Heart right ventricle (tissue), 16 donors: ENCODE data around the gene SLC22A23. TPM values are rescaled to one million over a fixed set of nuclear protein-coding genes. Genes with fewer than 3 reads are reported as not detected.

Source experiments
- ATAC-seq, 8 donors: fragments of 200-7000 bp; cut with Tn5 transposase; one replicate each; pipeline ENCODE4 v1.9.1; 2020; ENCODE audit warnings: mild to moderate bottlenecking in 8 of 8, moderate library complexity in 8 of 8, moderate number of reproducible peaks in 1 of 8
- DNase-seq, 2 donors: peaks; one replicate each; pipeline ENCODE4 v3.0.0-alpha.2; 2020
- H3K27ac ChIP-seq, 10 donors: fragments of 200-600 bp; sonication (generic) in 2 of 10; one replicate each; pipeline versions ENCODE4 v1.5.0 to v1.8.0; 2020 to 2022; ENCODE audit warnings: mild to moderate bottlenecking in 3 of 10
- H3K27me3 ChIP-seq, 7 donors: fragments of 200-600 bp; one replicate each; pipeline ENCODE4 v1.8.0; 2021 to 2022; ENCODE audit warnings: mild to moderate bottlenecking in 2 of 7
- H3K36me3 ChIP-seq, 9 donors: fragments of 200-600 bp; sonication (generic) in 1 of 9; one replicate each; pipeline versions ENCODE4 v1.5.0 to v1.8.0; 2020 to 2022; ENCODE audit warnings: mild to moderate bottlenecking in 2 of 9
- H3K4me1 ChIP-seq, 9 donors: fragments of 200-600 bp; sonication (generic) in 1 of 9; one replicate each; pipeline versions ENCODE4 v1.5.0 to v1.8.0; 2020 to 2022; ENCODE audit warnings: mild to moderate bottlenecking in 4 of 9
- H3K4me3 ChIP-seq, 10 donors: fragments of 200-600 bp; sonication (generic) in 2 of 10; one replicate each; pipeline versions ENCODE4 v1.5.0 to v1.8.0; 2020 to 2022; ENCODE audit warnings: mild to moderate bottlenecking in 7 of 10, moderate library complexity in 2 of 10
- H3K9me3 ChIP-seq, 11 donors: fragments of 200-600 bp in 10 of 11; sonication (generic) in 2 of 11; one replicate each; pipeline versions ENCODE4 v1.5.0 to v1.8.0; 2013 to 2022; ENCODE audit warnings: mild to moderate bottlenecking in 2 of 11, control low read depth in 1 of 11, moderate library complexity in 1 of 11
- CTCF ChIP-seq, 9 donors: fragments of 200-600 bp; sonication (generic) in 2 of 9; IDR thresholded peaks; one replicate each; pipeline versions ENCODE4 v1.5.0 to v1.8.0; 2021 to 2022; ENCODE audit warnings: antibody characterized with exemption in 9 of 9, mild to moderate bottlenecking in 5 of 9, moderate library complexity in 1 of 9
- WGBS, 2 donors: extraction: QIAGEN DNeasy Blood & Tissue Kit; methylation state at CpG; one replicate each; pipeline ENCODE4 v1.1.7; 2013; ENCODE audit warnings: inconsistent platforms in 1 of 2; 5-methylcytosine and 5-hydroxymethylcytosine counted together
- intact Hi-C, 10 donors: fragments of 100-400 bp; cut with DNase I; formaldehyde crosslinking; loops; one replicate each; pipeline versions ENCODE4 v1.11.1 to v1.14.2; 2022
- polyA plus RNA-seq, 2 donors: library from polyadenylated mRNA; stranded (reverse); fragments of 200-250 nt; gene quantifications; one replicate each; pipeline ENCODE4 v1.2.3, GENCODE V29; 2013
- total RNA-seq, 10 donors: library from RNA; stranded (reverse); fragmentation: NEBNext Ultra II Directional in 3 of 10; extraction: Animal tissue kit (Norgen Biotek cat#: 25700) in 3 of 10; gene quantifications; one replicate each; pipeline versions ENCODE4 v1.2.1 to v1.2.4, GENCODE V29; 2021 to 2023
- donor health status: Arrhythmogenic right ventricular cardiomyopathy.
- donor health status: ischemic (EF 13 %, LVEDD 7.1; RV severe dilation, severe dysfunction).
- donor health status: healthy with polysubstance abuse.
- donor health status: DM: no; HTN: yes; CAD: no.
- donor health status: DM: no; HTN: no; CAD: no.
- donor health status: ischemic (EF 25% LVEDD 6.9; RV normal size, moderate dysfunction).
- donor health status: ischemic (EF 25% LVEDD 5.7; RV mildly dilated, moderate dysfunction).
- donor health status: healthy.
- donor health status: DM: yes; HTN: yes; CAD: no.
- donor health status: Ischemic cardiomyopathy.
- donor health status: ischemic (EF 35%, LVEDD 5.7; RV mildly dilated, moderate dysfunction).
- donor health status: nonischemic (EF 11% LVEDD 7.7; RV severe dilation, severe dysfunction).
- donor health status: DM: yes; HTN: yes; CAD: no.
- donor health status: PGD.
- donor health status: ischemic (EF 29% LVEDD 5.4; RV normal size, mild dysfunction).
- donor health status: nonischemic (EF 23%, LVEDD 6.1; RV moderate dilation, normal function).

The SLC22A23 gene
- total and polyA plus RNA-seq, 12 donors: 1.9 to 7.8 (median 5.1) TPM

GRCh38 chr6:3364391-3364790 lies 92.5 kb downstream of the SLC22A23 start:
- no peak for ATAC-seq

GRCh38 chr6:3363296-3364025 lies 93.4 kb downstream of the SLC22A23 start:
- TF ChIP-seq CTCF (IDR thresholded peaks at IDR 0.05): no peak
- no peak overlapping the region for H3K4me3 ChIP-seq
- peak in 5 of 8 donors; percentile 10 to 89 (median 32) for ATAC-seq
- H3K27ac ChIP-seq: no peak overlapping the region
- no peaks in the 10 kb centered on the region for H3K36me3 ChIP-seq
- WGBS, 2 donors: 81 to 87% methylated on average over 10 of the region's 10 CpGs
- peaks cover 0 to 13% (median 0%) of the 10 kb centered on the region in 9 donors for H3K4me1 ChIP-seq
- no peak for DNase-seq
- H3K27me3 ChIP-seq: no peaks in the 10 kb centered on the region
- intact Hi-C loops: no loop called here
- H3K9me3 ChIP-seq: no peaks in the 10 kb centered on the region

More at GRCh38 chr6:3364391-3364790, 92.5 kb downstream of the SLC22A23 start:
- Histone ChIP-seq H3K9me3 (no peaks in the 10 kb centered on the region), H3K27ac (no peak overlapping the region), H3K27me3 (no peaks in the 10 kb centered on the region), H3K36me3 (no peaks in the 10 kb centered on the region), H3K4me1 (peaks cover 0 to 22% (median 0%) of the 10 kb centered on the region in 9 donors), H3K4me3 (no peak overlapping the region)
- 70 to 80% methylated on average over 7 of the region's 7 CpGs for WGBS, 2 donors
- intact Hi-C loops: no loop called here
- DNase-seq: no peak
- no peak for TF ChIP-seq CTCF (IDR thresholded peaks at IDR 0.05)

GRCh38 chr6:3361312-3362037 lies 95.4 kb downstream of the SLC22A23 start:
- no peak overlapping the region for H3K4me3 ChIP-seq
- intact Hi-C loops: no loop called here
- TF ChIP-seq CTCF (IDR thresholded peaks at IDR 0.05): no peak
- ATAC-seq: no peak
- 79 to 83% methylated on average over 14 of the region's 14 CpGs for whole genome bisulfite sequencing, 2 donors
- no peak for DNase-seq
- H3K4me1 ChIP-seq: peaks cover 0 to 26% (median 12%) of the 10 kb centered on the region in 9 donors
- H3K36me3 ChIP-seq: no peaks in the 10 kb centered on the region
- H3K27ac ChIP-seq: no peak overlapping the region
- no peaks in the 10 kb centered on the region for H3K27me3 ChIP-seq
- no peaks in the 10 kb centered on the region for H3K9me3 ChIP-seq

- H3K9me3 ChIP-seq: no peaks in the 10 kb centered on the region
- DNase-seq: no peak
- H3K4me3 ChIP-seq: no peak overlapping the region
- peaks cover 0 to 32% (median 15%) of the 10 kb centered on the region in 9 donors for H3K4me1 ChIP-seq
- H3K27ac ChIP-seq: no peak overlapping the region
- no peak for TF ChIP-seq CTCF (IDR thresholded peaks at IDR 0.05)
- H3K27me3 ChIP-seq: no peaks in the 10 kb centered on the region
- ATAC-seq: no peak
- intact Hi-C loops: no loop called here
- 95 to 97% methylated on average over 16 of the region's 16 CpGs for WGBS, 2 donors
- H3K36me3 ChIP-seq: no peaks in the 10 kb centered on the region
Observed at GRCh38 chr6:3360727-3361045, 96.2 kb downstream of the SLC22A23 start.
